K562 (cell line): Measurements from ENCODE around the gene CLP1. TPM values are rescaled to one million over a fixed set of nuclear protein-coding genes. Genes with fewer than 3 reads are reported as not detected.
A peak's percentile ranks its signal among the peaks of the same experiment; 100 is the strongest.

Experiments used
- DPF2 ChIP-seq: fragments of 450-650 bp; IDR thresholded peaks from 2 replicates; pipeline ENCODE4 v1.6.1; 2016
- HNRNPLL ChIP-seq: fragments of 200-400 bp; formaldehyde crosslinking; IDR thresholded peaks from 2 replicates; pipeline ENCODE4 v1.6.1; 2017; ENCODE audit warnings: low read length, low read depth, mild to moderate bottlenecking; ENCODE audit not compliant: poor library complexity, severe bottlenecking
- KAT2B ChIP-seq: IDR thresholded peaks from one replicate; pipeline ENCODE4 v1.6.1; 2012; ENCODE audit warnings: low read depth, mild to moderate bottlenecking, control low read depth, inconsistent platforms, low read length, moderate library complexity
- KAT7 ChIP-seq: sonication (generic); formaldehyde crosslinking; IDR thresholded peaks from 2 replicates; pipeline ENCODE4 v1.8.0; 2022; ENCODE audit warnings: missing genetic modification reagents, mild to moderate bottlenecking, borderline replicate concordance
- KAT8 ChIP-seq: fragments of 450-650 bp; IDR thresholded peaks from 2 replicates; pipeline ENCODE4 v1.6.1; 2016; ENCODE audit warnings: low read depth, mild to moderate bottlenecking
- MYC ChIP-seq, 2 experiments: fragments of 250-450 bp in 1 of 2; sonication (Bioruptor Pico) in 1 of 2; IDR thresholded peaks; 2 replicates each; pipeline versions ENCODE4 v1.5.1 to v1.6.1; 2012 to 2021; ENCODE audit warnings: low read depth in 2 of 2, borderline replicate concordance in 1 of 2, improper control_type of control experiment in 1 of 2, low read length in 1 of 2, mild to moderate bottlenecking in 1 of 2, moderate library complexity in 1 of 2
- PCBP1 ChIP-seq: fragments of 200-400 bp; formaldehyde crosslinking; IDR thresholded peaks from 2 replicates; pipeline ENCODE4 v1.6.1; 2018; ENCODE audit warnings: mild to moderate bottlenecking, low read depth, low read length; ENCODE audit not compliant: poor library complexity, severe bottlenecking
- PHF8 ChIP-seq: fragments of 200-600 bp; sonication (generic); IDR thresholded peaks from 2 replicates; pipeline ENCODE4 v1.6.1; 2012; ENCODE audit warnings: mixed run types, mild to moderate bottlenecking, inconsistent platforms, low read length, moderate library complexity, borderline replicate concordance
- RBM14 ChIP-seq: fragments of 200-400 bp; formaldehyde crosslinking; IDR thresholded peaks from 2 replicates; pipeline ENCODE4 v1.6.1; 2018; ENCODE audit warnings: low read depth, mild to moderate bottlenecking, low read length, moderate library complexity, borderline replicate concordance; ENCODE audit not compliant: insufficient read depth
- SIRT6 ChIP-seq: IDR thresholded peaks from one replicate; pipeline ENCODE4 v1.6.1; 2012; ENCODE audit warnings: low read depth, mild to moderate bottlenecking, control low read depth, inconsistent platforms, low read length, moderate library complexity
- SNAPC5 ChIP-seq: fragments of 250-450 bp; sonication (Bioruptor Pico); IDR thresholded peaks from 2 replicates; pipeline ENCODE4 v1.8.0; 2021; ENCODE audit warnings: moderate library complexity, mild to moderate bottlenecking, inconsistent platforms
- TGIF2 ChIP-seq: sonication (generic); formaldehyde crosslinking; IDR thresholded peaks from 2 replicates; pipeline ENCODE4 v1.8.1; 2022; ENCODE audit warnings: mild to moderate bottlenecking, missing genetic modification reagents, moderate library complexity
- ZC3H11A ChIP-seq: IDR thresholded peaks from 2 replicates; pipeline ENCODE4 v1.6.1; 2012; ENCODE audit warnings: low read depth, low read length, improper control_type of control experiment
- ZNF12 ChIP-seq: sonication (generic); formaldehyde crosslinking; IDR thresholded peaks from 2 replicates; pipeline ENCODE4 v1.4.0; 2020; ENCODE audit warnings: mild to moderate bottlenecking, missing genetic modification reagents
- ZNF239 ChIP-seq: fragments of 250-450 bp; sonication (Bioruptor Pico); IDR thresholded peaks from 2 replicates; pipeline ENCODE4 v1.4.0; 2020; ENCODE audit warnings: mild to moderate bottlenecking
- ZNF263 ChIP-seq: sonication (generic); formaldehyde crosslinking; IDR thresholded peaks from 2 replicates; pipeline ENCODE4 v1.8.0; 2022; ENCODE audit warnings: mild to moderate bottlenecking, missing genetic modification reagents, borderline replicate concordance
- ZNF551 ChIP-seq: fragments of 250-450 bp; sonication (Bioruptor Pico); IDR thresholded peaks from 2 replicates; pipeline ENCODE4 v1.5.0; 2021; ENCODE audit warnings: mild to moderate bottlenecking, moderate library complexity
- ZNF57 ChIP-seq: fragments of 450-650 bp; formaldehyde crosslinking; IDR thresholded peaks from 2 replicates; pipeline ENCODE4 v1.4.0; 2020; ENCODE audit warnings: mild to moderate bottlenecking, moderate library complexity
- ZNF764 ChIP-seq: fragments of 250-450 bp; sonication (Bioruptor Pico); IDR thresholded peaks from 2 replicates; pipeline ENCODE4 v1.4.0; 2020; ENCODE audit warnings: low read depth, mild to moderate bottlenecking, moderate library complexity
- polyA plus RNA-seq, 8 experiments: library from polyadenylated mRNA; depleted of rRNA in 4 of 8; stranded (reverse) in 5 of 8; unstranded in 3 of 8; fragments of >200 nt; fragmentation: Nextera tagmentation in 2 of 8; fragmentation: Illumina TruSeq in 1 of 8; extraction: Ambion mirVana in 2 of 8; extraction: Trizol in 1 of 8; gene quantifications; 2 replicates each; pipeline versions ENCODE4 v1.2.1 to v1.2.3, GENCODE V29; 2011 to 2014; ENCODE audit warnings: inconsistent platforms in 1 of 8, missing spikeins in 1 of 8
- total RNA-seq, 7 experiments: library from RNA; depleted of rRNA in 6 of 7; stranded (reverse); fragments of >200 nt in 6 of 7; fragmentation: Illumina TruSeq in 2 of 7; extraction: Trizol in 2 of 7; gene quantifications; 2 replicates each; pipeline versions ENCODE4 v1.2.1 to v1.2.3, GENCODE V29; 2011 to 2021; ENCODE audit warnings: low replicate concordance in 1 of 7
- TF ChIP-seq, protein P1 (sequence below): fragments of 450-650 bp; formaldehyde crosslinking; IDR thresholded peaks from 2 replicates; pipeline ENCODE4 v1.4.0; 2020; ENCODE audit warnings: mild to moderate bottlenecking, moderate library complexity
- TF ChIP-seq, protein P2 (sequence below): fragments of 250-450 bp; sonication (Bioruptor Pico); IDR thresholded peaks from 2 replicates; pipeline ENCODE4 v1.4.0; 2020; ENCODE audit warnings: mild to moderate bottlenecking, moderate library complexity, borderline replicate concordance
- TF ChIP-seq, protein P3 (sequence below): fragments of 250-450 bp; sonication (Bioruptor Pico); IDR thresholded peaks from 2 replicates; pipeline ENCODE4 v1.4.0; 2020

CLP1 gene
- total and polyA plus RNA-seq, 9 of the 15 experiments (the other 6 are each of a cell fraction or from before 2014, with no cell fraction given) = 19.1 to 46.2 (median 27.8) TPM

DNA sequence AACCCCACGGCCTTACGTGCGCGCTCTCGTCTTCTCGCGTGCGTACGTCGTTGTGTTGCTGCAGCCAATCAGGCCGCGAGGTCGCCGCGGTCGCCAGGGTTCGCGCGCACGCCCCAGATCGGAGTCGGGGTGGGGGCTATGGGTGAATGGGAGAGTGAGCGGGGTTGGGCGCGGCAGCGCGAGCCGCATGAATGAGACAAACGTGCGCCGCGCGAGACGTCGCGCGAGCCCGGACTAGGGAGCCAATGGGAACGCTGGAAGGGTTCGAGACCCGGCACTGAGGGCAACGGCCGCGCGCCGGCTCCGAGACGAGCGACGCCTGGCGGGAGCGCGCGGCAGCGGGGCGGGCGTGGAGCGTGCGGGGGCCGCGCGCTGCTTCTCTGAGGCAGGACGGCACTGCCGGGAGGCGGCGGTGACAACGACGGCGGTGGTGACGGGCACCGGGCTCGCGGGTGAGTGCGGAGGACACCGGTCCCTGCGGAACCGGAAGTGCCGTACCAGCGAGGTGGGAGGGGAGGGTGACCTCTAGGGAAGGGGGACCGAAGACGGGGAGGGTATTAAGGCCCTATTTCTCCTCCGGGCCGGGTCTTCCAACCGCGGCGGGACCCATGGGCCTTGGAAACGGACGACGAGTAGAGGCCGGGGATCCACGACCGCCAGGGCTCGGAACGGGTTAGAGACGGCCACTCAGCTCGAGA, 10.3 kb downstream of the CLP1 start, which contains the start of gene ZDHHC5 (continued):
- TF ChIP-seq, protein P1, sequence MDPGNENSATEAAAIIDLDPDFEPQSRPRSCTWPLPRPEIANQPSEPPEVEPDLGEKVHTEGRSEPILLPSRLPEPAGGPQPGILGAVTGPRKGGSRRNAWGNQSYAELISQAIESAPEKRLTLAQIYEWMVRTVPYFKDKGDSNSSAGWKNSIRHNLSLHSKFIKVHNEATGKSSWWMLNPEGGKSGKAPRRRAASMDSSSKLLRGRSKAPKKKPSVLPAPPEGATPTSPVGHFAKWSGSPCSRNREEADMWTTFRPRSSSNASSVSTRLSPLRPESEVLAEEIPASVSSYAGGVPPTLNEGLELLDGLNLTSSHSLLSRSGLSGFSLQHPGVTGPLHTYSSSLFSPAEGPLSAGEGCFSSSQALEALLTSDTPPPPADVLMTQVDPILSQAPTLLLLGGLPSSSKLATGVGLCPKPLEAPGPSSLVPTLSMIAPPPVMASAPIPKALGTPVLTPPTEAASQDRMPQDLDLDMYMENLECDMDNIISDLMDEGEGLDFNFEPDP = no peak
- peak; percentile 91; the same call in 1 of the 2 replicates for TF ChIP-seq PHF8
- TF ChIP-seq TGIF2 (CRISPR knock-in tag) = no peak
- peak; percentile 75 for TF ChIP-seq PCBP1
- peak; percentile 44 for TF ChIP-seq HNRNPLL
- TF ChIP-seq KAT8 = no peak
- no peak for TF ChIP-seq KAT2B
- no peak for TF ChIP-seq ZC3H11A
- no peak for TF ChIP-seq ZNF57
- TF ChIP-seq, protein P2, sequence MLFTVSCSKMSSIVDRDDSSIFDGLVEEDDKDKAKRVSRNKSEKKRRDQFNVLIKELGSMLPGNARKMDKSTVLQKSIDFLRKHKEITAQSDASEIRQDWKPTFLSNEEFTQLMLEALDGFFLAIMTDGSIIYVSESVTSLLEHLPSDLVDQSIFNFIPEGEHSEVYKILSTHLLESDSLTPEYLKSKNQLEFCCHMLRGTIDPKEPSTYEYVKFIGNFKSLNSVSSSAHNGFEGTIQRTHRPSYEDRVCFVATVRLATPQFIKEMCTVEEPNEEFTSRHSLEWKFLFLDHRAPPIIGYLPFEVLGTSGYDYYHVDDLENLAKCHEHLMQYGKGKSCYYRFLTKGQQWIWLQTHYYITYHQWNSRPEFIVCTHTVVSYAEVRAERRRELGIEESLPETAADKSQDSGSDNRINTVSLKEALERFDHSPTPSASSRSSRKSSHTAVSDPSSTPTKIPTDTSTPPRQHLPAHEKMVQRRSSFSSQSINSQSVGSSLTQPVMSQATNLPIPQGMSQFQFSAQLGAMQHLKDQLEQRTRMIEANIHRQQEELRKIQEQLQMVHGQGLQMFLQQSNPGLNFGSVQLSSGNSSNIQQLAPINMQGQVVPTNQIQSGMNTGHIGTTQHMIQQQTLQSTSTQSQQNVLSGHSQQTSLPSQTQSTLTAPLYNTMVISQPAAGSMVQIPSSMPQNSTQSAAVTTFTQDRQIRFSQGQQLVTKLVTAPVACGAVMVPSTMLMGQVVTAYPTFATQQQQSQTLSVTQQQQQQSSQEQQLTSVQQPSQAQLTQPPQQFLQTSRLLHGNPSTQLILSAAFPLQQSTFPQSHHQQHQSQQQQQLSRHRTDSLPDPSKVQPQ (CRISPR knock-in tag) = no peak
- TF ChIP-seq ZNF263 (CRISPR knock-in tag) = 0 out of 2 replicates have a peak, but pooled peaks have one; percentile 13
- TF ChIP-seq ZNF764 = 0 out of 2 replicates have a peak, but pooled peaks have one; percentile 57
- no peak for TF ChIP-seq ZNF551 (CRISPR knock-in tag)
- TF ChIP-seq SNAPC5 (CRISPR knock-in tag) = no peak
- TF ChIP-seq SIRT6 = no peak
- no peak for TF ChIP-seq KAT7 (CRISPR knock-in tag)
- no peak for TF ChIP-seq DPF2
- peak; percentile 91 for TF ChIP-seq MYC (IDR thresholded peaks at IDR 0.05; ENCODE audit: low read depth, low read length)
- no peak for TF ChIP-seq MYC (CRISPR knock-in tag; IDR thresholded peaks at IDR 0.05; ENCODE audit: borderline replicate concordance, low read depth)
- no peak for TF ChIP-seq ZNF239
- TF ChIP-seq RBM14 = no peak
- TF ChIP-seq, protein P3, sequence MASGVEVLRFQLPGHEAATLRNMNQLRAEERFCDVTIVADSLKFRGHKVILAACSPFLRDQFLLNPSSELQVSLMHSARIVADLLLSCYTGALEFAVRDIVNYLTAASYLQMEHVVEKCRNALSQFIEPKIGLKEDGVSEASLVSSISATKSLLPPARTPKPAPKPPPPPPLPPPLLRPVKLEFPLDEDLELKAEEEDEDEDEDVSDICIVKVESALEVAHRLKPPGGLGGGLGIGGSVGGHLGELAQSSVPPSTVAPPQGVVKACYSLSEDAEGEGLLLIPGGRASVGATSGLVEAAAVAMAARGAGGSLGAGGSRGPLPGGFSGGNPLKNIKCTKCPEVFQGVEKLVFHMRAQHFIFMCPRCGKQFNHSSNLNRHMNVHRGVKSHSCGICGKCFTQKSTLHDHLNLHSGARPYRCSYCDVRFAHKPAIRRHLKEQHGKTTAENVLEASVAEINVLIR (CRISPR knock-in tag) = no peak
- TF ChIP-seq ZNF12 (CRISPR knock-in tag) = 0 out of 2 replicates have a peak, but pooled peaks have one; percentile 46
